IPS DF 6.9 (cell line): Measurements from ENCODE around the gene WIPF1.

Experiments
- DNase-seq: peaks from one replicate; pipeline ENCODE4 v3.0.0-alpha.2; 2013; ENCODE audit warnings: low read depth, low spot score
- H3K27ac ChIP-seq: one replicate; pipeline ENCODE4 v1.5.1; 2013; ENCODE audit warnings: low read length, control low read depth
- H3K27me3 ChIP-seq: 2 replicates; pipeline ENCODE4 v1.6.1; 2013; ENCODE audit warnings: mild to moderate bottlenecking, low read length; ENCODE audit not compliant: control insufficient read depth, insufficient read depth
- H3K36me3 ChIP-seq: 2 replicates; pipeline ENCODE4 v1.6.1; 2013; ENCODE audit warnings: low read length; ENCODE audit not compliant: control insufficient read depth, insufficient read depth
- H3K4me1 ChIP-seq: 2 replicates; pipeline ENCODE4 v1.6.1; 2013; ENCODE audit warnings: low read length; ENCODE audit not compliant: control insufficient read depth, insufficient read depth
- H3K4me3 ChIP-seq: 2 replicates; pipeline ENCODE4 v1.5.1; 2013; ENCODE audit warnings: mild to moderate bottlenecking, low read length
- H3K9me3 ChIP-seq: 2 replicates; pipeline ENCODE4 v1.6.1; 2013; ENCODE audit warnings: low read length, inconsistent platforms; ENCODE audit not compliant: control insufficient read depth, insufficient read depth
- WGBS: extraction: QIAGEN DNeasy Blood & Tissue Kit; methylation state at CpG from one replicate; pipeline ENCODE4 v1.1.7; 2013; ENCODE audit warnings: mixed read lengths, missing lambda C conversion rate; ENCODE audit not compliant: insufficient read length, insufficient coverage; 5-methylcytosine and 5-hydroxymethylcytosine counted together

The WIPF1 gene

GRCh38 chr2:174571669-174572323 lies 25.8 kb downstream of the WIPF1 start:
- Histone ChIP-seq H3K4me3 (no peak overlapping the region), H3K27me3 (no peaks in the 10 kb centered on the region), H3K27ac (no peak overlapping the region), H3K9me3 (no peaks in the 10 kb centered on the region), H3K36me3 (no peaks in the 10 kb centered on the region), H3K4me1 (no peaks in the 10 kb centered on the region)
- no CpG with 5 or more reads among the region's 33 CpGs for WGBS
- DNase-seq = no peak

GRCh38 chr2:174570318-174570958 lies 27.2 kb downstream of the WIPF1 start:
- Histone ChIP-seq H3K36me3 (no peaks in the 10 kb centered on the region), H3K27ac (no peak overlapping the region), H3K4me3 (no peak overlapping the region), H3K27me3 (no peaks in the 10 kb centered on the region), H3K9me3 (no peaks in the 10 kb centered on the region), H3K4me1 (no peaks in the 10 kb centered on the region)
- DNase-seq = no peak
- no CpG with 5 or more reads among the region's 8 CpGs for WGBS

DNA sequence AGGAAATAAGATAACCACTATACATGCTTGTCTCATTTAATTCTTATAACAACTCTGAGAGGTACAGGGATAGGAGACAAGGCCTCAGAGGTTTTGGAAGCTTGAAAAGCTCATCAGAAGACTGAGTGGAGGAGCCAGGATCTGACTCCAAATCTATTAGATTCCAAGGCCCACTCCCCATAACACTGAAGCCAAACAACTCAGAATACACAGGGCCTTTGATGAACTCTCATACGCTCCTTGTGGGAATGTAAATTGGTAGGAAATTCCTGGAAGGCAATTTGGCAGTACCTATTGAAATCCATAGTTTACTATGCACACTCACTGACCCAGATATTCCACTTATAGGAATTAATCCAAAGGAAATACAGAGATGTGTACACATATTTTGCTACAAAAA lies 27.9 kb downstream of the WIPF1 start:
- no peaks in the 10 kb centered on the region for H3K27me3 ChIP-seq
- no peaks in the 10 kb centered on the region for H3K4me1 ChIP-seq
- H3K9me3 ChIP-seq = no peaks in the 10 kb centered on the region
- H3K27ac ChIP-seq = no peak overlapping the region
- WGBS = no CpG with 5 or more reads among the region's 1 CpG
- H3K4me3 ChIP-seq = no peak overlapping the region
- DNase-seq = no peak
- H3K36me3 ChIP-seq = no peaks in the 10 kb centered on the region

- H3K4me3 ChIP-seq = no peak overlapping the region
- no peak for DNase-seq
- H3K4me1 ChIP-seq = no peaks in the 10 kb centered on the region
- H3K36me3 ChIP-seq = no peaks in the 10 kb centered on the region
- no peak overlapping the region for H3K27ac ChIP-seq
- H3K27me3 ChIP-seq = no peaks in the 10 kb centered on the region
- H3K9me3 ChIP-seq = no peaks in the 10 kb centered on the region
Measured at GRCh38 chr2:174568425-174568824, 29.2 kb downstream of the WIPF1 start.

GRCh38 chr2:174566871-174567270 lies 30.7 kb downstream of the WIPF1 start:
- H3K9me3 ChIP-seq = no peaks in the 10 kb centered on the region
- no peak overlapping the region for H3K27ac ChIP-seq
- WGBS = no CpG with 5 or more reads among the region's 9 CpGs
- H3K27me3 ChIP-seq = no peaks in the 10 kb centered on the region
- no peak overlapping the region for H3K4me3 ChIP-seq
- no peaks in the 10 kb centered on the region for H3K36me3 ChIP-seq
- DNase-seq = no peak
- no peaks in the 10 kb centered on the region for H3K4me1 ChIP-seq

GRCh38 chr2:174563530-174564282 lies 33.9 kb downstream of the WIPF1 start:
- Histone ChIP-seq H3K27ac (no peak overlapping the region), H3K4me1 (no peaks in the 10 kb centered on the region), H3K36me3 (no peaks in the 10 kb centered on the region), H3K4me3 (no peak overlapping the region), H3K27me3 (no peaks in the 10 kb centered on the region), H3K9me3 (no peaks in the 10 kb centered on the region)
- no CpG with 5 or more reads among the region's 5 CpGs for WGBS
- DNase-seq = no peak

- no CpG with 5 or more reads among the region's 5 CpGs for WGBS
- H3K36me3 ChIP-seq = no peaks in the 10 kb centered on the region
- DNase-seq = no peak
- H3K27me3 ChIP-seq = no peaks in the 10 kb centered on the region
- H3K4me1 ChIP-seq = no peaks in the 10 kb centered on the region
- no peak overlapping the region for H3K4me3 ChIP-seq
- no peak overlapping the region for H3K27ac ChIP-seq
- H3K9me3 ChIP-seq = no peaks in the 10 kb centered on the region
Measured at GRCh38 chr2:174561972-174562370, 35.6 kb downstream of the WIPF1 start.

- Histone ChIP-seq H3K4me3 (no peak overlapping the region), H3K4me1 (no peaks in the 10 kb centered on the region), H3K36me3 (no peaks in the 10 kb centered on the region), H3K27ac (no peak overlapping the region), H3K9me3 (no peaks in the 10 kb centered on the region), H3K27me3 (no peaks in the 10 kb centered on the region)
- WGBS = no CpG with 5 or more reads among the region's 8 CpGs
- no peak for DNase-seq
Measured at GRCh38 chr2:174561283-174561971, 36.2 kb downstream of the WIPF1 start.

DNA sequence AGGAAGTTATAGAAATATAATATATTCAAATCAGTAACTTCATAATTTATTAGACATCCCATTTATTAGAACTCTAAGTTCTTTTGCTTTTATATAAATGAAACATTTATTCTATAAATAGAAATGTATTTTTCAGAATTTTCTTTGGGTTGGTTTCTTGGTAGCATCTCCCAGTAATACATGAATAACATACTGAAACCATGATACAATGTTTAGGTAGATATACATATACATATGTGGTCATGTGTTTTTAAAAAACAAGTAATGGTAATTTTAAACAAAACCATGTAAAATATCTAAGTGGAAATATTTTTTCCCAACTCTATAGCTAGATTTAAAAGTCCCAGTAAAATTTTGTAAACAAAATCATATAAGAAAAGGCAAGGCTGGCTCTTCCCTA lies 36.9 kb downstream of the WIPF1 start:
- Histone ChIP-seq H3K27me3 (no peaks in the 10 kb centered on the region), H3K9me3 (no peaks in the 10 kb centered on the region), H3K4me1 (no peaks in the 10 kb centered on the region), H3K27ac (no peak overlapping the region), H3K36me3 (no peaks in the 10 kb centered on the region), H3K4me3 (no peak overlapping the region)
- no peak for DNase-seq

- Histone ChIP-seq H3K4me3 (no peak overlapping the region), H3K27ac (no peak overlapping the region), H3K9me3 (no peaks in the 10 kb centered on the region), H3K27me3 (no peaks in the 10 kb centered on the region), H3K4me1 (no peaks in the 10 kb centered on the region), H3K36me3 (no peaks in the 10 kb centered on the region)
- no peak for DNase-seq
- WGBS = no CpG with 5 or more reads among the region's 4 CpGs
Measured at GRCh38 chr2:174555998-174556397, 41.6 kb downstream of the WIPF1 start.
